NT2/D1 (cell line): ENCODE results near the gene SNX9.

ENCODE experiments used
- SUZ12 ChIP-seq: IDR thresholded peaks from 2 replicates; pipeline ENCODE4 v1.6.1; 2011; ENCODE audit not compliant: insufficient read length, insufficient read depth; ENCODE audit errors: extremely low read depth
- YY1 ChIP-seq: IDR thresholded peaks from 2 replicates; pipeline ENCODE4 v1.6.1; 2011; ENCODE audit not compliant: insufficient read length, insufficient read depth

DNA sequence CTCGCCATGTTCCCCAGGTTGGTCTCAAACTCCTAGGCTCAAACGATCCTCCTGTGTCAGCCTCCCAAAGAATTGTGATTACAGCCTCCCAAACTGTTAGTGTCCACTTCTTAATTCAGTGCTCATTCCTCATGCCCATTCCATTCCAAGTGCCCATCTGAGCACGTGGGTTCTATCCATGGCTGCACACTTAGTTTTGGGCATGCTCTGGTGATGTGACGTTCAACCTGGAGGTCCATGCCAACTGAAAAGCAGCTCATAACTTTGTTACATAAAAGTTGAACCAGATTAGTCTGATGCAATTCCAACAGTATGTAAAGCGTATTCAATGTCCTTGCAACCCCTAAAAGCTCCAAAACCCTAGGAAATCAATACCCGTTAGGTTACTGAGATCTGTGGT lies 11.5 kb downstream of the SNX9 start:
- TF ChIP-seq YY1 (no peak), SUZ12 (no peak)
